Neutrophil (primary cell): Measurements from ENCODE around the gene GCM1.

Source experiments
- H3K27ac ChIP-seq: fragments of 200-600 bp; sonication (generic); 2 replicates; pipeline ENCODE4 v1.5.1; 2016; ENCODE audit warnings: mild to moderate bottlenecking, moderate library complexity
- H3K27me3 ChIP-seq: fragments of 200-600 bp; sonication (generic); 2 replicates; pipeline ENCODE4 v1.6.0; 2016; ENCODE audit warnings: mild to moderate bottlenecking
- H3K36me3 ChIP-seq: fragments of 200-600 bp; sonication (generic); 2 replicates; pipeline ENCODE4 v1.5.1; 2017
- H3K4me1 ChIP-seq, 2 experiments: fragments of 200-600 bp in 1 of 2; sonication (generic) in 1 of 2; 1 replicate in 1 of 2; 2 replicates in 1 of 2; pipeline versions ENCODE4 v1.5.1 to v1.6.1; 2013 to 2016; ENCODE audit warnings: low read depth in 1 of 2, low read length in 1 of 2, mild to moderate bottlenecking in 1 of 2, moderate library complexity in 1 of 2; ENCODE audit not compliant: control insufficient read depth in 1 of 2, insufficient read depth in 1 of 2
- H3K4me3 ChIP-seq, 2 experiments: fragments of 200-600 bp in 1 of 2; sonication (generic) in 1 of 2; 1 replicate in 1 of 2; 2 replicates in 1 of 2; pipeline ENCODE4 v1.5.1; 2013 to 2016; ENCODE audit warnings: low read depth in 1 of 2, low read length in 1 of 2, mild to moderate bottlenecking in 1 of 2, moderate library complexity in 1 of 2
- H3K9me3 ChIP-seq: fragments of 200-600 bp; sonication (generic); 2 replicates; pipeline ENCODE4 v1.5.1; 2016
- TF ChIP-seq, protein P1 (sequence below): fragments of 200-600 bp; sonication (generic); IDR thresholded peaks from 2 replicates; pipeline ENCODE4 v1.5.1; 2016; ENCODE audit warnings: antibody characterized with exemption

The GCM1 gene

GRCh38 chr6:53095716-53096115, 52.9 kb downstream of the GCM1 start:
- Histone ChIP-seq H3K27ac (no peak overlapping the region), H3K27me3 (no peaks in the 10 kb centered on the region), H3K4me3 (no peak overlapping the region), H3K36me3 (peaks cover 98% of the 10 kb centered on the region), H3K4me1 (no peaks in the 10 kb centered on the region), H3K9me3 (no peaks in the 10 kb centered on the region)
- TF ChIP-seq, protein P1, sequence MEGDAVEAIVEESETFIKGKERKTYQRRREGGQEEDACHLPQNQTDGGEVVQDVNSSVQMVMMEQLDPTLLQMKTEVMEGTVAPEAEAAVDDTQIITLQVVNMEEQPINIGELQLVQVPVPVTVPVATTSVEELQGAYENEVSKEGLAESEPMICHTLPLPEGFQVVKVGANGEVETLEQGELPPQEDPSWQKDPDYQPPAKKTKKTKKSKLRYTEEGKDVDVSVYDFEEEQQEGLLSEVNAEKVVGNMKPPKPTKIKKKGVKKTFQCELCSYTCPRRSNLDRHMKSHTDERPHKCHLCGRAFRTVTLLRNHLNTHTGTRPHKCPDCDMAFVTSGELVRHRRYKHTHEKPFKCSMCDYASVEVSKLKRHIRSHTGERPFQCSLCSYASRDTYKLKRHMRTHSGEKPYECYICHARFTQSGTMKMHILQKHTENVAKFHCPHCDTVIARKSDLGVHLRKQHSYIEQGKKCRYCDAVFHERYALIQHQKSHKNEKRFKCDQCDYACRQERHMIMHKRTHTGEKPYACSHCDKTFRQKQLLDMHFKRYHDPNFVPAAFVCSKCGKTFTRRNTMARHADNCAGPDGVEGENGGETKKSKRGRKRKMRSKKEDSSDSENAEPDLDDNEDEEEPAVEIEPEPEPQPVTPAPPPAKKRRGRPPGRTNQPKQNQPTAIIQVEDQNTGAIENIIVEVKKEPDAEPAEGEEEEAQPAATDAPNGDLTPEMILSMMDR, result no peak

GRCh38 chr6:53095270-53095669, 53.4 kb downstream of the GCM1 start:
- Histone ChIP-seq H3K27me3 (no peaks in the 10 kb centered on the region), H3K27ac (peak overlapping the region; percentile 25), H3K4me1 (no peaks in the 10 kb centered on the region), H3K9me3 (no peaks in the 10 kb centered on the region), H3K4me3 (no peak overlapping the region), H3K36me3 (peaks cover 98% of the 10 kb centered on the region)
- TF ChIP-seq, protein P1, result no peak

GRCh38 chr6:53090576-53090975, 58.1 kb downstream of the GCM1 start:
- TF ChIP-seq, protein P1, result no peak
- Histone ChIP-seq H3K27ac (no peak overlapping the region), H3K4me1 (no peaks in the 10 kb centered on the region), H3K36me3 (peaks cover 89% of the 10 kb centered on the region), H3K9me3 (no peaks in the 10 kb centered on the region), H3K4me3 (no peak overlapping the region), H3K27me3 (no peaks in the 10 kb centered on the region)

GRCh38 chr6:53089948-53090347, 58.7 kb downstream of the GCM1 start:
- TF ChIP-seq, protein P1, result no peak
- Histone ChIP-seq H3K27me3 (no peaks in the 10 kb centered on the region), H3K36me3 (peaks cover 89% of the 10 kb centered on the region), H3K9me3 (no peaks in the 10 kb centered on the region), H3K4me3 (no peak overlapping the region), H3K4me1 (no peaks in the 10 kb centered on the region), H3K27ac (no peak overlapping the region)

- TF ChIP-seq, protein P1, result no peak
- H3K27me3 ChIP-seq, result no peaks in the 10 kb centered on the region
These were observed 62.3 kb downstream of the GCM1 start for GRCh38 chr6:53086302-53086701.

GRCh38 chr6:53080813-53081212, 67.8 kb downstream of the GCM1 start:
- peak overlapping the region; percentile 72 for H3K27ac ChIP-seq

More at GRCh38 chr6:53086302-53086701, 62.3 kb downstream of the GCM1 start:
- no peak overlapping the region for H3K4me3 ChIP-seq
- H3K9me3 ChIP-seq, result no peaks in the 10 kb centered on the region
- peaks cover 7 to 8% of the 10 kb centered on the region in 2 experiments for H3K4me1 ChIP-seq
- H3K36me3 ChIP-seq, result peaks cover 89% of the 10 kb centered on the region
- H3K27ac ChIP-seq, result no peak overlapping the region

More at GRCh38 chr6:53080813-53081212, 67.8 kb downstream of the GCM1 start:
- Histone ChIP-seq H3K9me3 (no peaks in the 10 kb centered on the region), H3K4me3 (no peak overlapping the region), H3K36me3 (peaks cover 67% of the 10 kb centered on the region), H3K4me1 (peaks cover 32 to 36% of the 10 kb centered on the region in 2 experiments), H3K27me3 (no peaks in the 10 kb centered on the region)
- TF ChIP-seq, protein P1, result no peak
